ENCODE data around the gene NTS.

Gene NTS

GRCh38 chr12:85843606-85844310 lies 30.3 kb upstream of the NTS start:
- no peak overlapping the region for H2AFZ ChIP-seq (ENCODE audit: low read depth, low read length, severe bottlenecking)

GRCh38 chr12:85849344-85849743 lies 24.8 kb upstream of the NTS start:
- Histone ChIP-seq H3K9ac (ENCODE audit: low read length) (no peak overlapping the region), H3F3A (ENCODE audit: insufficient read depth) (no peaks in the 10 kb centered on the region), H2AFZ (ENCODE audit: low read depth, low read length, severe bottlenecking) (no peak overlapping the region), H3K4me2 (ENCODE audit: low read depth, low read length, poor library complexity, severe bottlenecking) (no peak overlapping the region), H3K27ac (ENCODE audit: low read depth, low read length) (no peak overlapping the region), H3K4me3 (ENCODE audit: insufficient read depth, low read length, poor library complexity, severe bottlenecking) (no peak overlapping the region), H4K20me1 (ENCODE audit: low read depth, low read length) (no peaks in the 10 kb centered on the region), H3K36me3 (ENCODE audit: low read length) (no peaks in the 10 kb centered on the region), H3K27me3 (ENCODE audit: low read length) (no peaks in the 10 kb centered on the region), H3K9me2 (replicated peaks; ENCODE audit: insufficient read depth, low read length) (no peaks in the 10 kb centered on the region), H3K79me2 (ENCODE audit: insufficient read depth, low read length) (no peaks in the 10 kb centered on the region), H3K9me3 (ENCODE audit: insufficient read depth, low read length) (no peaks in the 10 kb centered on the region)
- TF ChIP-seq EZH2phosphoT487 (conservative IDR thresholded peaks at IDR 0.05; ENCODE audit: low read length): no peak
- TF ChIP-seq CTCF (IDR thresholded peaks at IDR 0.05; ENCODE audit: insufficient read depth, low read length, poor library complexity, severe bottlenecking): no peak

More at GRCh38 chr12:85843606-85844310, 30.3 kb upstream of the NTS start:
- no peaks in the 10 kb centered on the region for H3K9me2 ChIP-seq (replicated peaks; ENCODE audit: insufficient read depth, low read length)
- H3K9ac ChIP-seq (ENCODE audit: low read length): no peak overlapping the region
- H3K36me3 ChIP-seq (ENCODE audit: low read length): no peaks in the 10 kb centered on the region
- no peak overlapping the region for H3K27ac ChIP-seq (ENCODE audit: low read depth, low read length)
- no peaks in the 10 kb centered on the region for H3K27me3 ChIP-seq (ENCODE audit: low read length)
- H3K4me2 ChIP-seq (ENCODE audit: low read depth, low read length, poor library complexity, severe bottlenecking): no peak overlapping the region
- H3K79me2 ChIP-seq (ENCODE audit: insufficient read depth, low read length): no peaks in the 10 kb centered on the region
- no peak for TF ChIP-seq EZH2phosphoT487 (conservative IDR thresholded peaks at IDR 0.05; ENCODE audit: low read length)
- no peak for TF ChIP-seq CTCF (IDR thresholded peaks at IDR 0.05; ENCODE audit: insufficient read depth, low read length, poor library complexity, severe bottlenecking)
- H3F3A ChIP-seq (ENCODE audit: insufficient read depth): no peaks in the 10 kb centered on the region
- H4K20me1 ChIP-seq (ENCODE audit: low read depth, low read length): no peaks in the 10 kb centered on the region
- H3K9me3 ChIP-seq (ENCODE audit: insufficient read depth, low read length): no peaks in the 10 kb centered on the region
- no peak overlapping the region for H3K4me3 ChIP-seq (ENCODE audit: insufficient read depth, low read length, poor library complexity, severe bottlenecking)

GRCh38 chr12:85855305-85855704 lies 18.8 kb upstream of the NTS start:
- Histone ChIP-seq H3K79me2 (ENCODE audit: insufficient read depth, low read length) (no peaks in the 10 kb centered on the region), H3K4me3 (ENCODE audit: insufficient read depth, low read length, poor library complexity, severe bottlenecking) (no peak overlapping the region), H3K27me3 (ENCODE audit: low read length) (no peaks in the 10 kb centered on the region), H4K20me1 (ENCODE audit: low read depth, low read length) (no peaks in the 10 kb centered on the region), H3K9ac (ENCODE audit: low read length) (no peak overlapping the region), H3F3A (ENCODE audit: insufficient read depth) (no peaks in the 10 kb centered on the region), H3K27ac (ENCODE audit: low read depth, low read length) (no peak overlapping the region), H3K9me2 (replicated peaks; ENCODE audit: insufficient read depth, low read length) (no peaks in the 10 kb centered on the region), H3K36me3 (ENCODE audit: low read length) (no peaks in the 10 kb centered on the region), H3K4me2 (ENCODE audit: low read depth, low read length, poor library complexity, severe bottlenecking) (no peak overlapping the region), H2AFZ (ENCODE audit: low read depth, low read length, severe bottlenecking) (no peak overlapping the region), H3K9me3 (ENCODE audit: insufficient read depth, low read length) (no peaks in the 10 kb centered on the region)
- no peak for TF ChIP-seq EZH2phosphoT487 (conservative IDR thresholded peaks at IDR 0.05; ENCODE audit: low read length)
- TF ChIP-seq CTCF (IDR thresholded peaks at IDR 0.05; ENCODE audit: insufficient read depth, low read length, poor library complexity, severe bottlenecking): no peak
